ENCODE measurements around the gene PDSS1.

DNA sequence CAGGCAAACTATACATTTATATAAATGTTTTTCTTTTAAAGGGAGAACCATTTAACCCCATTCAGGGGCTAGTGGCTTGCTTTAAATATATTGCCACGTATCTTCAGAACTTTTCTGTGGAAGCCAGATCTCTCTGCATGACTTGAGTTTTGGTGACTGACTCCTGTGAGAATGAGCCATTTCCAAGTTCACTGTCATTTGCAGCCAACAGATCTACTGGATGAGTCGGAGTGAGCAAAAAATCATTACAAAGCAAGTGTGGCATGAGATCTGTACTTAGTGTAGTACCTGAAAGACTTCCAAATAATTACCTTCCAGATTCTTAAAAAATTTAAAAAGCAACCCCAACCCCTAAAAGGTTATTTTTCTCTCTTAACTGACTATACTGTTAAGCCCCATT, 45.6 kb downstream of the PDSS1 start:
- TF ChIP-seq POLR2AphosphoS5 (IDR thresholded peaks at IDR 0.05) (no peak), CTCF (IDR thresholded peaks at IDR 0.05) (no peak), POLR2A (IDR thresholded peaks at IDR 0.05) (no peak), EP300 (IDR thresholded peaks at IDR 0.05) (no peak)

Data from stomach (tissue), 4 donors.